ENCODE results near the gene COL19A1.

Gene COL19A1

GRCh38 chr6:70176842-70177550 is 310.6 kb downstream of the COL19A1 start:
- no peak for DNase-seq

DNA sequence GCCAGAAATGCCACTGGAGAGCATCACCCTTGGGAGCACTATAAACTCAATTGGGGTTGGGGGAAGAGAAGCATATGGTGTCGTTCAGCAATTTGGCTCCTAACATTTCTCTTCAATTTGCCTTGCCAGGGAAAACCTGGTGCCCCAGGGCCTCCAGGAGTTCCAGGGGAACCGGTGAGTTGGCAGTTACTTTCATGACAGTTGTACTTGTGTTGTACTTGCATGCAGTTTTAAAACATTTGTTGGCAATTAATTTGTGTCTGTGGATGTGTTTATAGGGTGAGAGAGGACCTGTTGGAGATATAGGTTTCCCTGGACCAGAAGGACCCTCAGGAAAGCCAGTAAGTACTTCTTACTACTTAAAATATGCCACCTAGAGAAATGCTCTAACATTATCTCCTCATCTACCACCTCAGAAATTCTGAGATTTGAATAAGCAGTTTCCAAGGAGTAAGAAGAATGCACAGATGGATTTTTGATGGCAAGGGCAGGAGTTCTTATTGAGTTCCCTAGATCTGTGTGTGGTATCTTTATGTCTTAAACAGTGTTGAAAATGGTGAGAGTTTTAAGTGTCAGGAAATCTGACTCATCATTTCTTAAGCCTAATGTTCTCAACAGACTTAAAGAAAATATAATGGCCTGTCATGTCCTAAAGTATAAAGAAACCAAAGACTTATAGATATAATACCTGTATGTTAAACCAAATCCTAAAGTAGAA is 314.0 kb downstream of the COL19A1 start:
- DNase-seq: no peak

DNA sequence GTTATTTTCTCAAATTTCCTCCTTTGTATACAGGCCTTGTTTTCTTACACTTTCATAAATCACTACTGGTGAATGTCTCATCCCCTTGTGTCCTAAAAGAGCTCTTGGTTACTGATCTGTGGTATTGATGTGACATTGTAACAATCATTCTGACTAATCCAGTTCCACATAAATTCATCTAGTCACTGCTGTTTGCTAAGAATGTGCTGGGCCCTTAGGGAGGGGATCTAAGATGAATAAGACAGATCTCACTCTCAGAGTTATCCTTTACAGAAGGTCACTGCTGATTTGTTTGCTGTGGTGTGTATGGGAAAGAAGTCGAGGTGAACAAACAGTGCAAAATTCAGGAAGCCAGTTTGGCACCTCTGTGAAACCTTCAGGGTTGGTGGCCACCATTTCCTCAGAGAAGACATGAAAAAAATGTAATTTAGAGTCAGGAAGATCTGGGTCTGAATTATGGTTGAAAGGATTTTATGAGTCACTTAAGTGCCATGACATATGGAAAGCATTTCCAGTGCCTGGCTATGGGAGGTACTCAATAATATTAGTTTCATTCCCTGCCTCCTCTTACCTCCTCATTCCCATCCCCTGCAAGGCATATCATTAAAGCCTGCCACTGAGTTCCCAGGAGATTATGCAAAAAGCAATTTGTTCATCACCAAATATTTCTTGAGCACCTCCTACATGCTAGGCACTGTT is 314.7 kb downstream of the COL19A1 start:
- DNase-seq: no peak

DNA sequence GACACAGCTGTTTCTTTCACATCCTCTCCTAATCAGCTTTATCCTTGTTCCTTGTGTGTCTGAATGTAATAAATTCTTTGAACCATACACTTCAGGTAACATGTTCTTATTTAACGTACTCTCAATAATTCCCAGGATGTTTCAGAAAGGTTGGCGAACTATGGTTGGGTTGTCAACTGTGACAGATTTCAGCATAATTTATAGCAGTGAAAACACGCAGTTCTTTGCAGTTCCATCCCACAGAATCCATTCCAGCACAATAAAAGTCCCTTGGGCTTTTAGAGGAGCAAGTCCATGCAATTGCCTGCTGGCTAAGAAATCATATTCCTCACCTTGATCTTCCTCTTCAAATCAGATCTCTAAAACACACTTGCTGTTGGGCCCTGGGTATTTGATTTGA is 317.2 kb downstream of the COL19A1 start:
- no peak for DNase-seq

DNA sequence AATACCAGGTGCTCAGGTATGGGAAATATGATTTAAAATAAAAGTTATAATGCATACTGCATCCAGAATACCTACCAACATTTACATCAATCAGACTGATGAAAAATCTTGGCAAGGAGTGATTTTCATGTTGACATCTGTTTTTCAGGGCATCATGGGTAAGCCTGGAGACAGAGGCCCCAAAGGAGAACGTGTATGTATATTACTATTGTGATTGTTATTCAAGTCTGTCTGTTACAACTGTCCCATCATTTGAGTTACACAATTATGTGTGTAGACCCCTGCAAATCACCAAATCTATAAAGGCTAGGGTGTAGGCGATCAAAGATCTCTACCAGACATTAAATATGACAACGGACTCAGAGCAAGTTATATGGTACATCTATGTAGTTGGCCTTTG is 318.4 kb downstream of the COL19A1 start:
- DNase-seq: no peak

GRCh38 chr6:70186461-70186860 is 320.1 kb downstream of the COL19A1 start:
- no peak for DNase-seq

- DNase-seq: no peak
Measured at GRCh38 chr6:70188202-70188601, 321.8 kb downstream of the COL19A1 start.

GRCh38 chr6:70194421-70194820 is 328.1 kb downstream of the COL19A1 start:
- no peak for DNase-seq

GRCh38 chr6:70196531-70196930 is 330.2 kb downstream of the COL19A1 start:
- DNase-seq: no peak

DNA sequence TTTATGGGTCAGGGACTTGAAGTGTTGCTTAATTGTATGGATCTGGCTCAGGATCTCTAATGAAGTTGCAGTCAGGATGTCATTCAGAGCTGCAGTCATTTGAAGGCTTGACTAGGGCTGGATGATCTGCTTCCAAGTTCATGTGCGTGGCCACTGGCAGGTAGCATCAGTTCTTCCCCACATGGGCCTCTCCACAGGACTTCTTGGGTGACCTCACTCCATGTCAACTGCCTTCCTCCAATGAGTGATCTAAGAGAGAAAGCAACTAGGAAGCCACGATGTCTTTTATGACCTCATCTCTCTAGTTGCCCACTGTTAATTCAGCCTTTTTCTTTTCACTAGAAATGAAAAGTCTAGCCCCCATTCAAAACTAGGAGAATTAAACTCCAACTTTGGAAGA is 332.4 kb downstream of the COL19A1 start:
- no peak for DNase-seq

DNA sequence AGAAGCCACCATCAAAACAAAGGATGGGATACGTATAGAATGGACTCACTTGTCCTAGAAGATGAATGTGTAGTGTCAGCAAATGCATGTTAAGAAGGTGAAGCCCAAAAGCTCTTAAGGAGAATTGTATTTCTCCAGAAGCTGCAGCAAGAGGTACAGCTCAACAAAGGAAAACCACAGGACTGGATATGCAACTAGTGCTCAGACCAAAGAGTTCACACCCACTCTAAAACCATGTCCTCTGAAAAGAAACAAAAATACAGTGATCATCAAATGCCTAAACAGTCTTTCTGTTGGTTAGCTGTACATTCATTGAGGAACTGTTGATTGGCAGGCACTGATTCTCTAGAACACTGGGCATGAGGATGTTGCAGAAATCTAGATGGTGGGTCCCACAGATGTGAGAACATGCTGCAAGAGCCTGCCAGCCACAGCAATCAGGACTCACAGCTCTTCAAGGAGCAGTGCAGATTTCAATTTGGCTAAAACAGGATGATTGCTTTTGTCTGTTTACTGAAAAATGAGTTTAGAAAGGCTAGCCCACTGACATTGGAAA is 342.0 kb downstream of the COL19A1 start:
- DNase-seq: no peak

DNA sequence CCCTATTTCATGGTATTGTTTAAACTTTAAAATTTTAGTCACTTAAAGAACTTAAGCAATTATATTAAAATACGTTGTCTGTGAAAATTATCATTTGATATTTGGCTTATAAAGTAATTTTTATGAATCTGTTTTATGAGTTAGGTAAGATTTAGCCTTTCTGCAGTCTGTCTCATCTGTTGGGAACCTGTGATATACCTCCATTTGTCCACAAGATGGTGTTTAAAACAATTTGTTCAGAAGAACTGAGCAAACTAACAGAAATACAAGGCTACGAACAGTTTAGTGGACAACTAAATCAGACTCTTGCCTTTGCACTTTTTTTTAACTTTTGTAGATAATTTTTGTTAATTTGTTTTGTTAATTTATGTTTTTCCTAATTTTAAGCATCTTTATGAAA is 344.1 kb downstream of the COL19A1 start:
- DNase-seq: no peak

DNA sequence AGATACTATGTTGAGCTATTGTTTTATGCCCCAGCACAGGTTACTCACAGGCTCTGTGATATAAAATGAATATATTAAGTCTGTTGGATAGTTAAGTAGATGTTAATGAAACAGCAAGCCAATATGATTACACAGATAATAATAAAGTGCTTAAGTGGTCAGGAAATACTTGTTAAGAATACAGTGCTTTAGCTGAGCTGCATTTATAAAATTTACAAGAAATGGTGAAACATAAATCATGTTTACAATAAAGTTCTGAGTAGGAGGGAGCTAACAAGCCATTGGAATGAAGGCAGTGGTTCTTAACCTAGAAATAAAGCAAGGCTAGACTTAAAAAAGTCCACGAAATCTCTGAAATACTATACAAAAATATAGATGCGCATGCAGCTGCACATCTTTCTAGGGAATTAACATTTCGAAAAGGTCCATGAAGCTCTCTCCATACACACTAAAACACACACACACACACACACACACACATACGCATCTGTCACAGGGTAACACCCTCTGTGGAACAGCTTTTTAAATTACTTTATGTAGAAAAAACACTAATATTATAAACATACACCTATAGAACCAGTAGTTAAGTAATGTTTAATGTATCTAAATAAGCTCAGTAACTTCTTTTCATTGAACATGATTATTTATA is 349.2 kb downstream of the COL19A1 start:
- no peak for DNase-seq

DNA sequence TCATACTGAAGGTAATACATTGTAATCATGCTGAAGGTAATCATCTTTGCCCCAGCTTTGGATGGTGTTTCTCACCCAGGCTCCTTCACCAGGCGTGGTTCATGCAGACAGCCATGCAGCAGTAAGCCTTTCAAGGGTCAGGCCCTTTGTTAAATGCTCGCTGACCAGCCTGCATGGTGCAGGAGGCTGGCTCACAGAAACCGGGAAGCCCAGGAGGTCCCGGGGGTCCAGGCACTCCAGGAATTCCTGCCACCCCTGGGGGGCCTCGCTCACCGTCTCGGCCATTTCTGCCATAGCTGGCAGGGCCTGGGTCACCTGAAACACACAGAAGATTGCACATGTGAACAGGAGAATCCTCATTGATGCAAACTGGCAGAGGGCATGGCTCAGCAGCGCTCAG is 350.4 kb downstream of the COL19A1 start:
- no peak for DNase-seq

DNA sequence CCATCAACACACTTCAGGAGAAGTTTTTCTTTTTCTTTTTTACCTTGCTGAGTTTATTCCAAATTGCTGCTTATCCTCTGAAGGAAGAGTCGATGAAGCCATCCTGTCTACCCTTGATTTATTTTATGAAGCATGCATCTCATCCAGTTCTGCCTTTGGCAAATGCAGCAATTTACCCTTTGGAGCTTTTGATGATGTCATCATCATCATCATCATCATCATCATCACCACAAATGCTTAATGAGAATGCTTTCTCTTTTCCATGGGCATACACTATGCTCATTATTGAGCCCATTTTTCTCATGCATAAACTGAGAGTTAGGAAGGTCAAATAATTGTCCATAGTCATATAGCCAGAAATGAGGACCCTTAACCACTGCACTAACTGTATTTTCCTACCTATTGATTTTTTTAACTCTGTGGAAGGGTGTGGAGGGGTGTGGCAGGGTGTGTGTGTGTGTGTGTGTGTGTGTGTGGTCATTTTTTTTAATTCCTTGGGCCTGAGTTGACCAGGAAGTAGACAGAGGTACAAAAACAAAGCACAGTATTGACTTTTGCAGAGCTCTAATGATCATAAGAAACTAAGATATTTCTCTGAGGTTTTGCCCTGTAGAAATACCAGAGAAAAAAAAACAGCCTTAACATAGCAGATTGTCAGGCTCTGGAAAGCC is 353.7 kb downstream of the COL19A1 start:
- DNase-seq: no peak

GRCh38 chr6:70221025-70221714 is 354.8 kb downstream of the COL19A1 start:
- DNase-seq: peak; percentile 10

DNA sequence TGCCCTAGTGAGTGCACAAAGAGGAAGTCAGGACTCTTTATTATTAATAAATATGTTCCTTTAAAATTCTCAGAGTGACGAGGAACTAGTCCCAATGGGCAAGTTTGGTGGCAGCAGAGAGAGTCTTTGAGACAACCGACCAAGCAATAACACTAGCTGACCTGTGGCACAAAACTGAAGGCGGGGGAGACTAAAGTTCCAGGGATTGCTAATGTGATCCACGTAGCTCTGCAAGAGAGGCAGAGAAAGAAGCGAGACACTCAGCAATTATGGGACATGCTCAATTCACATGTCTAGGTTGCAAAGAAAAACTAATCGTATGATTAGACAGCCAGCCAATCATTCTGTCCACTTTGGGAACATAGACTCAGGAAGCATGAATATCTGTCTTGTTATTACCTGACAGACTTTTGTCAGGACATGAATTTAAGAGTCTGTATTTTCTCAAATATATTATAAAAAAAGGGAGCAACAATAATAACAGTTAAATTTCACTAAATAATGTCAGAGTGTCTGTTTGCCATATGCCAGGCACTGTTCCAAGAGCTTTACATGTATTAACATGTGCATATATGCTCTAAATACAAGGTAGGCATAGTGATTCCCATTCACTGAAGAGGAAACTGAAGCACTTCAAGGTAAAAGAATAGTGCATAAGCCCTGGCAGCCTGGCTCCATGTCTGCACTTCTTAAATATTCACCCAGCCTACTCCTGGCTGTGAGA is 355.5 kb downstream of the COL19A1 start:
- no peak for DNase-seq

DNA sequence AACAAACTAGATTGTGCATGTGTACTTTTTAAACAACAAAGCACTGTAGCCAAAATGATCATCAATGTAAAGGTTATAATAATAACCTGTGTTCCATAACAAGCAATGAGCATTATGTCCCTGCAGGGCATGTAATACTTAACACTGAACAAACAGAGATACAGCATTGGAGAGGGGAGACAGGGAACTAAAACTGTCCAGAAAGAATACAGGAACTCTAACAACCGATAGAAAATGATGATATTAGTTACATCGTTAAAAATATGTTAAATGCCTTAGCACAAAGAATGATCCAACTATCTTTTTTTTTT is 356.0 kb downstream of the COL19A1 start:
- no peak for DNase-seq

DNA sequence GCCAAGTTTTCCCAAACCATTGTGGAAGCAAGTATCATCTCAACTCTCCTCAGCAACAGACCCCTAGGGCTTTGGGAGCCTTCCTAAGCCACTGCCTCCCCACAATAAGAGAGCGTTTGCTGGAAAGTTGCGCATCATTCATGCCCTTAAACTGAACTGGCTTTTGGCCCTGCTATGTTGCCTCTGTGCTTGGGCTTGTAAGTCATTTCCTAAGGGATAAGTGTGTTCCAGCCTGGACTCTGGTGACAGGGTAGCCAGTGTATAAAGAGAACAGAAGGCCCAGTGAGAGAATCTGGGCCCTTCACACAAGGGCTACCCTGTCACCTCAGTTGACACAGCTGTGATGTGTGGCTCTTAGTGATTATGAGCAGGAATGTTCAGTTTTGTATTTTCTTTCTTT is 358.7 kb downstream of the COL19A1 start:
- DNase-seq: no peak

DNA sequence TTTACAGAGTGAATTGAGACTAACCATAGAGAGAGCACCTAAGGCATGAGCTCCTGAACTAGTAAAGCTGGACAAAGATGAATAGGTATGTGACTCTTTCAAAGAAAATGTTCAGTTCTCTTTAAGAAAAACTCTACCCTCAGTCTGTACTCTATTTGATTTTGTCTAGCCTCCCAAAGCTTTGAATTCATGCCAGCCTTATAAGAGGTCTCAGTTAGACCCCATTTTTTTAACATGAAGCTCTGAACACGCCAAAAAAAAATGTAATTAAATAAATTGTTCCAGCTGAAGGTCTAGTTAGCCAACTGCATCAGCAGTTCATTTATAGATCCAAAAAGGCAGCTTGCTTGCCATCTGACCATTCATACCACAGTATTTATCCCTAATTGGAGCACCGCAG is 365.0 kb downstream of the COL19A1 start:
- DNase-seq: no peak

DNA sequence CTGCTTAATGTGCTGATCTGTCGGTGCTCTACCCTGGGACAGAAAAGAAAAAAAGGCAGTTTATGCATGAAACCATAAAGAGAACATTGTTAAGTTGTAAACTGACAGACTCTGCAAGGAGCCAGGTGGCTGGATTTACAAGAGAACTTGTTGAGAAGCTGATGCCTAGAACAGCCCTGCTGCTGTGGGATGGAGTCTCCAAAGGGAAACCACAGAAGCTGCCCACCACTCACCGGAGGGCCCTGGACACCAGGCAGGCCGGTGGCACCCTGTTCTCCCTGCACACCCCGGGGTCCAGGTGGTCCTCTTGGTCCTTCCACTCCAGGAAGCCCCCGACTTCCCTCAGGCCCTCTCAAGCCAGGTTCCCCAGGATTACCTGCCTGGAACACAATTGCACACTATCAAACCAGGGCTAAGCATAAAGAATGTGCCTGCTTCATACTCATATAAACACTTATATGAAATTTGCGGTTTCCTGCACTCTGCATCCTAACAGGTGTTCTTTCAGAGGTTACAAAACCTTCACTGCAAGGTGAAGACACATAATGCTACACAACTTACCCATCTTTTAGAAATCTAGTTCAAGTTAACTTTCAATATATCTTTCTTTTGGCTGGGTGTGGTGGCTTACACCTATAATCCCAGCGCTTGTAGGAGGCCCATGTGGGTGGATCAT is 368.3 kb downstream of the COL19A1 start:
- no peak for DNase-seq

Measured in CD4-positive, alpha-beta T cell treated with Interleukin-10 for 1 hour (primary cell).